SU-DHL-6 (cell line): Measurements from ENCODE around the gene DNAJC18.

ENCODE experiments used
- EZH2phosphoT487 ChIP-seq: fragments of 200-600 bp; sonication (generic), shearing (Covaris generic); conservative IDR thresholded peaks from 2 replicates; pipeline ENCODE4 v1.6.1; 2018; ENCODE audit warnings: mild to moderate bottlenecking, antibody characterized with exemption, low read length, moderate library complexity, mixed read lengths
- TF ChIP-seq, protein P1 (sequence below): fragments of 200-600 bp; sonication (generic); IDR thresholded peaks from one replicate; pipeline ENCODE4 v1.5.1; 2017; ENCODE audit warnings: antibody characterized with exemption, mild to moderate bottlenecking, low read length, moderate library complexity; ENCODE audit not compliant: insufficient read depth, poor library complexity, severe bottlenecking

DNA sequence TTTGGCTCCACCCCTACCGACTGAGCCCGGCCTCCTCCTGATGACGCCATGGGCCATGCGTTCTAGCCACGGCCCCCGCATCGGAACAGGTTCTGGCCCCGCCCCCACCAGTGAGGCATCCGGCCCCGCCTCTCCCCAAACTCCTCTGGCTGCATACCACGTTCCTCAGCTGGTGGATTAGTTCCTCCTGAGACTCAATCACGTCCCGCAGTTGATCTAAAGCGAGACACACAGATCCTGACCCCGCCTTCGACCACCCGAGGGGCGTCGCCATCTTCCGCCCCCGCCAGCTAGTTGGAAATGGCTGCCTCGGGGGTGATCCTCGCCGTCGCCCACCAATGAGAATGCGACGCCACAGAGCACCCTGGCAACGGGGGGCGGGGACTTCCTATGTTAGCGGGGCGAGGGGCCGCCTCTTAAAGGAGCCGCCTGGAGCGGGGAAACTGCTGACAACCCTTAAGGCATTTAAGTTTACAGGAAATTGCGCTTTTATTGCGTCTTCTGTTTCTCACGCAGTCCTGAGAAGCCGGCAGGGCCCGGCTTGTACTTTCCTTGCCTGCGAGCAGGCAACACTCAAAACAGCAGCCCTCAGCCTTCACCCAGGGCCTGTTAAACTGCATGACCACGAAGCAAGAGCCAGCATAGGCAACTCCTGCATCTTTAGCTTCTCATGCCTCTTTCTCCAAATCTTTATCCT lies 35.4 kb downstream of the DNAJC18 start, which contains the start of gene SPATA24:
- TF ChIP-seq, protein P1, sequence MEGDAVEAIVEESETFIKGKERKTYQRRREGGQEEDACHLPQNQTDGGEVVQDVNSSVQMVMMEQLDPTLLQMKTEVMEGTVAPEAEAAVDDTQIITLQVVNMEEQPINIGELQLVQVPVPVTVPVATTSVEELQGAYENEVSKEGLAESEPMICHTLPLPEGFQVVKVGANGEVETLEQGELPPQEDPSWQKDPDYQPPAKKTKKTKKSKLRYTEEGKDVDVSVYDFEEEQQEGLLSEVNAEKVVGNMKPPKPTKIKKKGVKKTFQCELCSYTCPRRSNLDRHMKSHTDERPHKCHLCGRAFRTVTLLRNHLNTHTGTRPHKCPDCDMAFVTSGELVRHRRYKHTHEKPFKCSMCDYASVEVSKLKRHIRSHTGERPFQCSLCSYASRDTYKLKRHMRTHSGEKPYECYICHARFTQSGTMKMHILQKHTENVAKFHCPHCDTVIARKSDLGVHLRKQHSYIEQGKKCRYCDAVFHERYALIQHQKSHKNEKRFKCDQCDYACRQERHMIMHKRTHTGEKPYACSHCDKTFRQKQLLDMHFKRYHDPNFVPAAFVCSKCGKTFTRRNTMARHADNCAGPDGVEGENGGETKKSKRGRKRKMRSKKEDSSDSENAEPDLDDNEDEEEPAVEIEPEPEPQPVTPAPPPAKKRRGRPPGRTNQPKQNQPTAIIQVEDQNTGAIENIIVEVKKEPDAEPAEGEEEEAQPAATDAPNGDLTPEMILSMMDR, result no peak
- TF ChIP-seq EZH2phosphoT487, result no peak
